Caco-2 (cell line): ENCODE data around the gene PRTN3. TPM values are rescaled to one million over a fixed set of nuclear protein-coding genes. Genes with fewer than 3 reads are reported as not detected.

ENCODE experiments used
- BruUV-seq: library from RNA; stranded (reverse); fragments of 400-500 nt; replicated peaks from 2 replicates; lab custom pipeline; 2021; lab: Mats Ljungman, UMichigan
- CTCF ChIA-PET: fragments of 300-600 bp; sonication (Branson Sonifier 250); formaldehyde crosslinking; loops from one replicate; lab custom pipeline; 2022; ENCODE audit warnings: antibody characterized with exemption; lab: Charles Lee
- POLR2A ChIA-PET: fragments of 300-600 bp; sonication (Branson Sonifier 250); formaldehyde crosslinking; loops from one replicate; lab custom pipeline; 2022; ENCODE audit warnings: antibody characterized with exemption; lab: Charles Lee
- DNase-seq, 2 experiments: peaks; one replicate each; pipeline versions ENCODE4 v3.0.0 to v3.0.0-alpha.2; 2020 to 2022
- H3K27me3 ChIP-seq: replicated peaks from 2 replicates; pipeline ENCODE4 v1.6.0; 2011; ENCODE audit warnings: low read length; ENCODE audit not compliant: control insufficient read depth, insufficient read depth
- H3K36me3 ChIP-seq: 2 replicates; pipeline ENCODE4 v1.5.1; 2011; ENCODE audit warnings: low read length; ENCODE audit not compliant: control insufficient read depth, insufficient read depth
- H3K4me1 ChIP-seq: fragments of 250-450 bp; sonication (Bioruptor Pico); 2 replicates; pipeline ENCODE4 v1.5.1; 2020; ENCODE audit warnings: mild to moderate bottlenecking
- H3K4me3 ChIP-seq: 2 replicates; pipeline ENCODE4 v1.5.1; 2011; ENCODE audit warnings: low read depth, mild to moderate bottlenecking, control low read depth, low read length
- H3K9me3 ChIP-seq: fragments of 250-450 bp; sonication (Bioruptor Pico); 2 replicates; pipeline ENCODE4 v1.5.1; 2020; ENCODE audit warnings: mild to moderate bottlenecking, moderate library complexity
- H3K27ac Mint-ChIP-seq: one replicate; pipeline ENCODE4 v1.8.0; 2022; ENCODE audit warnings: mixed read lengths; ENCODE audit not compliant: unreplicated experiment
- H3K27me3 Mint-ChIP-seq: one replicate; pipeline ENCODE4 v1.8.0; 2022; ENCODE audit warnings: mixed read lengths; ENCODE audit not compliant: insufficient read depth, unreplicated experiment
- H3K36me3 Mint-ChIP-seq: one replicate; pipeline ENCODE4 v1.8.0; 2022; ENCODE audit warnings: mild to moderate bottlenecking, mixed read lengths; ENCODE audit not compliant: insufficient read depth, unreplicated experiment
- H3K4me1 Mint-ChIP-seq: one replicate; pipeline ENCODE4 v1.8.0; 2022; ENCODE audit warnings: low read depth, mixed read lengths; ENCODE audit not compliant: unreplicated experiment
- H3K4me3 Mint-ChIP-seq: one replicate; pipeline ENCODE4 v1.8.0; 2022; ENCODE audit warnings: mild to moderate bottlenecking, moderate library complexity, mixed read lengths; ENCODE audit not compliant: unreplicated experiment
- H3K9me3 Mint-ChIP-seq: one replicate; pipeline ENCODE4 v1.8.0; 2022; ENCODE audit warnings: mixed read lengths; ENCODE audit not compliant: unreplicated experiment
- CTCF ChIP-seq, 2 experiments: fragments of 200-600 bp in 1 of 2; IDR thresholded peaks; 1 replicate in 1 of 2; 2 replicates in 1 of 2; pipeline versions ENCODE4 v1.5.1 to v1.8.0; 2011 to 2022; ENCODE audit warnings: antibody characterized with exemption in 1 of 2, control low read depth in 1 of 2, inconsistent platforms in 1 of 2, low read depth in 1 of 2, low read length in 1 of 2, mild to moderate bottlenecking in 1 of 2, moderate library complexity in 1 of 2; ENCODE audit not compliant: insufficient read depth in 1 of 2, severe bottlenecking in 1 of 2, unreplicated experiment in 1 of 2
- intact Hi-C: fragments of 100-400 bp; cut with micrococcal nuclease; formaldehyde crosslinking; loops from one replicate; pipeline ENCODE4 v1.10.0; 2022; ENCODE audit not compliant: unreplicated experiment
- total RNA-seq: library from RNA; stranded (reverse); gene quantifications from 2 replicates; pipeline ENCODE4 v1.2.3, GENCODE V29; 2022

Gene PRTN3
- total RNA-seq, 1 experiment from 2014 or later: 0.29 TPM

GRCh38 chr19:803686-804418 is 36.9 kb upstream of the PRTN3 start:
- intact Hi-C loops: no loop called here
- CTCF ChIA-PET: no interaction called here
- no peak for DNase-seq
- Mint-ChIP-seq H3K27ac (no peak overlapping the region), H3K27me3 (no peaks in the 10 kb centered on the region), H3K9me3 (no peaks in the 10 kb centered on the region), H3K36me3 (peaks cover 97% of the 10 kb centered on the region), H3K4me1 (peaks cover 17% of the 10 kb centered on the region), H3K4me3 (no peak overlapping the region)
- peaks cover 32% of the 10 kb centered on the region for H3K4me1 ChIP-seq
- POLR2A ChIA-PET: no interaction called here
- H3K9me3 ChIP-seq: no peaks in the 10 kb centered on the region
- H3K27me3 ChIP-seq: no peaks in the 10 kb centered on the region
- BruUV-seq: no TSS peak
- TF ChIP-seq CTCF (IDR thresholded peaks at IDR 0.05; ENCODE audit: insufficient read depth in 1 of 2, low read depth in 1 of 2, low read length in 1 of 2, severe bottlenecking in 1 of 2, unreplicated experiment in 1 of 2): no peak
- H3K36me3 ChIP-seq: peaks cover 20% of the 10 kb centered on the region
- no peak overlapping the region for H3K4me3 ChIP-seq

DNA sequence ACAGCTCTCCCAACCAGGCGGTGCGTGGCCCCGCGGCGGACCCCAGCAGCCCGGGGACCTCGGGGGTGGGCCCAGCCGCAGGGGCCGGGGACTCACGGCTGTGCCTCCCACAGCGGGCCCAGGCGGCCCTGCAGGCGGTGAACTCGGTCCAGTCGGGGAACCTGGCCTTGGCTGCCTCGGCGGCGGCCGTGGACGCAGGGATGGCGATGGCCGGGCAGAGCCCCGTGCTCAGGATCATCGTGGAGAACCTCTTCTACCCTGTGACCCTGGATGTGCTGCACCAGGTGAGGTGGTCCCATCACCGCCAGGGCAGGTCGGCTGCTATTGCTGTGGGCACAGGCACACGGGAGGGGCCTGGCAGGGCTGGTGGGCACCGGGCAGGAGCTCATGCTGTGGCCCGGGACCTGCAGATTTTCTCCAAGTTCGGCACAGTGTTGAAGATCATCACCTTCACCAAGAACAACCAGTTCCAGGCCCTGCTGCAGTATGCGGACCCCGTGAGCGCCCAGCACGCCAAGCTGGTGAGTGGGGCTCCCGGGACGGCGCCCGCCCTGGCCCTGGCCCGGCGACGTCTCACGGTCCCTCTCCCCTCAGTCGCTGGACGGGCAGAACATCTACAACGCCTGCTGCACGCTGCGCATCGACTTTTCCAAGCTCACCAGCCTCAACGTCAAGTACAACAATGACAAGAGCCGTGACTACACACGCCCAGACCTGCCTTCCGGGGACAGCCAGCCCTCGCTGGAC is 36.2 kb upstream of the PRTN3 start:
- Histone ChIP-seq H3K4me1 (peaks cover 24% of the 10 kb centered on the region), H3K36me3 (peaks cover 16% of the 10 kb centered on the region), H3K9me3 (no peaks in the 10 kb centered on the region), H3K4me3 (no peak overlapping the region), H3K27me3 (no peaks in the 10 kb centered on the region)
- no peaks in the 10 kb centered on the region for H3K27me3 Mint-ChIP-seq
- no peak for DNase-seq
- BruUV-seq: no TSS peak
- ChIA-PET POLR2A (no interaction called here), CTCF (no interaction called here)
- no peaks in the 10 kb centered on the region for H3K9me3 Mint-ChIP-seq
- TF ChIP-seq CTCF (IDR thresholded peaks at IDR 0.05; ENCODE audit: insufficient read depth in 1 of 2, low read depth in 1 of 2, low read length in 1 of 2, severe bottlenecking in 1 of 2, unreplicated experiment in 1 of 2): no peak
- H3K4me3 Mint-ChIP-seq: no peak overlapping the region
- H3K36me3 Mint-ChIP-seq: peaks cover 97% of the 10 kb centered on the region
- no peak overlapping the region for H3K27ac Mint-ChIP-seq
- intact Hi-C loops: no loop called here
- peaks cover 13% of the 10 kb centered on the region for H3K4me1 Mint-ChIP-seq

DNA sequence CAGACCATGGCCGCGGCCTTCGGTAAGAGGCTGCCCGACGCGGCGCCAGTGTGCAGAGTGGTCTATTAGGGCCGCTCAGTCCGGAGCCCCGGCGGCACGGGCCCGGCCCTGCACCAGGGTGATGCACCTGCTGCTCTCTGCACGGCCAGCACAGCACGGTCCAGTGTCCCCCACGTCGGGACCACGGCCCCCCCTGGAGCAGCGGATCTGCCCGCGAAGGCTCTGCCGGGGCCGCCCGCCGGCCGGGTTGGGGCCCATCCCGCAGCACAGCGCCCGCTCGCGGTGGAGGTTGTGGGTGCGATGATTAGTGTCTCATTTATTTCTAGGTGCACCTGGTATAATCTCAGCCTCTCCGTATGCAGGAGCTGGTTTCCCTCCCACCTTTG is 35.6 kb upstream of the PRTN3 start:
- Mint-ChIP-seq H3K9me3 (no peaks in the 10 kb centered on the region), H3K4me1 (peaks cover 7% of the 10 kb centered on the region), H3K4me3 (no peak overlapping the region), H3K27me3 (no peaks in the 10 kb centered on the region), H3K36me3 (peaks cover 97% of the 10 kb centered on the region), H3K27ac (no peak overlapping the region)
- no peak for DNase-seq
- Histone ChIP-seq H3K36me3 (peaks cover 18% of the 10 kb centered on the region), H3K4me1 (peaks cover 18% of the 10 kb centered on the region), H3K9me3 (no peaks in the 10 kb centered on the region), H3K27me3 (no peaks in the 10 kb centered on the region), H3K4me3 (no peak overlapping the region)
- CTCF ChIA-PET: no interaction called here
- BruUV-seq: no TSS peak
- intact Hi-C loops: no loop called here
- TF ChIP-seq CTCF (IDR thresholded peaks at IDR 0.05; ENCODE audit: insufficient read depth in 1 of 2, low read depth in 1 of 2, low read length in 1 of 2, severe bottlenecking in 1 of 2, unreplicated experiment in 1 of 2): no peak
- POLR2A ChIA-PET: no interaction called here
